Subcutaneous abdominal adipose tissue (tissue), 5 donors: Measurements from ENCODE around the gene PBLD.

Experiments
- H3K27ac ChIP-seq: one replicate; pipeline ENCODE4 v1.7.0; 2013; ENCODE audit warnings: low read depth, mild to moderate bottlenecking, inconsistent platforms, low read length, moderate library complexity
- H3K27me3 ChIP-seq, 5 donors: one replicate each; pipeline ENCODE4 v1.7.0; 2013; ENCODE audit warnings: low read length in 5 of 5, inconsistent platforms in 1 of 5; ENCODE audit not compliant: control insufficient read depth in 5 of 5, insufficient read depth in 4 of 5
- H3K36me3 ChIP-seq, 5 donors: one replicate each; pipeline ENCODE4 v1.7.0; 2013; ENCODE audit warnings: low read length in 5 of 5; ENCODE audit not compliant: control insufficient read depth in 5 of 5, insufficient read depth in 5 of 5
- H3K4me1 ChIP-seq, 5 donors: one replicate each; pipeline ENCODE4 v1.7.0; 2013; ENCODE audit warnings: low read length in 5 of 5, mild to moderate bottlenecking in 3 of 5, moderate library complexity in 1 of 5; ENCODE audit not compliant: control insufficient read depth in 5 of 5, insufficient read depth in 5 of 5
- H3K4me3 ChIP-seq, 5 donors: one replicate each; pipeline ENCODE4 v1.7.0; 2013; ENCODE audit warnings: low read length in 5 of 5, low read depth in 1 of 5
- H3K9ac ChIP-seq, 5 donors: one replicate each; pipeline ENCODE4 v1.7.0; 2013; ENCODE audit warnings: low read length in 5 of 5, mild to moderate bottlenecking in 4 of 5, moderate library complexity in 3 of 5
- H3K9me3 ChIP-seq, 5 donors: one replicate each; pipeline ENCODE4 v1.7.0; 2013; ENCODE audit warnings: low read length in 5 of 5; ENCODE audit not compliant: control insufficient read depth in 5 of 5
- donor health status: healthy.
- donor health status: healthy.
- donor health status: healthy.
- donor health status: healthy.
- donor health status: healthy.

The PBLD gene

GRCh38 chr10:68305854-68306253 lies 26.9 kb downstream of the PBLD start:
- Histone ChIP-seq H3K27ac (no peak overlapping the region), H3K9ac (no peak overlapping the region), H3K4me3 (no peak overlapping the region), H3K9me3 (no peaks in the 10 kb centered on the region), H3K36me3 (no peaks in the 10 kb centered on the region), H3K27me3 (no peaks in the 10 kb centered on the region), H3K4me1 (peaks cover 0 to 13% (median 10%) of the 10 kb centered on the region in 5 donors)

DNA sequence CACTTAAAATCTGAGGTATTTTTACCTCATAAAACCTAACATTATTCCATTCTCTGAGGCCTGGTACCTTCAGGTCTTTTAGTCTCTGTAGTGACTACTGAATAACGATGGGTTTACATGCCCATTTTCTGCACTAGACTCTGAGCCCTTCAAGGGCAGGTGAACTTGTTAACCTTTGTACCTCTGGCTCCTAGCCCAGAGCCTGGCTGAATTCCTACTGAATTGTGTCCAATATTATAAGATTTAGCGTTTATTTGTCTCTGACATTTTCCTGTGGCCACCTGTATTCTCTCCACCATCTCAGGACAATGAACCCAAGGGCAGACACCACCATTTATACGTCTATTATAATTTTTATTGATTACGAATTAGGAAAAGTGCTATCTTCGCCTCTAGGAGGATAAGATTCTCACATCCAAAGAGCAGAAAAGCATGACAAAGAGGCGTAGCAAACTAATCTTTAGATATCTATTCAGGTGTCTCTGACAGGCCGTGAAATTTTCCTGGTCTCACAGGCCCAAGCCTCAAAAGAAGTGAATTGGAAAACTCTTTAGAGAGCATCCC lies 28.8 kb downstream of the PBLD start:
- no peak overlapping the region for H3K9ac ChIP-seq
- no peak overlapping the region for H3K4me3 ChIP-seq
- H3K4me1 ChIP-seq = peaks cover 0 to 13% (median 10%) of the 10 kb centered on the region in 5 donors
- no peaks in the 10 kb centered on the region for H3K9me3 ChIP-seq
- no peaks in the 10 kb centered on the region for H3K36me3 ChIP-seq
- H3K27me3 ChIP-seq = no peaks in the 10 kb centered on the region
- H3K27ac ChIP-seq = no peak overlapping the region

DNA sequence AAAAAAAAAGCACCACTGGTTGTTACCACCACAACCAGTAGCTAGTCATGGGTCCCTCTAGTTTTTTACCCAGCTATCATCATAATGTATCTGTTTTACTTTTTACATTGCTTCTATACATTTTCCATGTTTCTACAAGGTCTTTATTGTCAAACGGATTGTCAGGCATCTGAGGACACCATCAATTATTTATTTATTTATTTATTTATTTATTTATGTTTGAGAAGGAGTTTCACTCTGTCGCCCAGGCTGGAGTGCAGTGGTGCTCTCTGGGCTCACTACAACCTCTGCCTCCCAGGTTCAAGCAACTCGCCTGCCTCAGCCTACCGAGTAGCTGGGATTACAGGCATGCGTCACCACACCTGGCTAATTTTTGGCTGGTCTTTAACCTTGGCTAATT lies 29.9 kb downstream of the PBLD start:
- H3K9me3 ChIP-seq = no peaks in the 10 kb centered on the region
- peaks cover 0 to 13% (median 10%) of the 10 kb centered on the region in 5 donors for H3K4me1 ChIP-seq
- no peak overlapping the region for H3K4me3 ChIP-seq
- H3K36me3 ChIP-seq = no peaks in the 10 kb centered on the region
- no peaks in the 10 kb centered on the region for H3K27me3 ChIP-seq
- H3K9ac ChIP-seq = no peak overlapping the region
- no peak overlapping the region for H3K27ac ChIP-seq

DNA sequence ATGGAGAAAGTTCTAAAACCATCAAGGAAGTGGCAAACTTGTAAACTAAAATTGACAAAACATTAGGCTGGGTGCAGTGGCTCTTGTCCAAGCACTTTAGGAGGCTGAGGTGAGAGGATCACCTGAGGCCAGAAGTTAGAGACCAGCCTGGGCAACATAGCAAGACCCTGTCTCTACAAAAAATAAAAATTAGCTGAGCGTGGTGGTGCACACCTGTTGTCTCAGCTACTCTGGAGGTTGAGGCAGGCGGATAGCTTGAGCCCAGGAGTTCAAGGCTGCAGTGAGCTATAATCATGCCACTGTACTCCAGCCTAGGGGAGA lies 30.3 kb downstream of the PBLD start:
- Histone ChIP-seq H3K4me1 (peaks cover 0 to 13% (median 10%) of the 10 kb centered on the region in 5 donors), H3K36me3 (no peaks in the 10 kb centered on the region), H3K9me3 (no peaks in the 10 kb centered on the region), H3K9ac (no peak overlapping the region), H3K27ac (no peak overlapping the region), H3K4me3 (no peak overlapping the region), H3K27me3 (no peaks in the 10 kb centered on the region)

- Histone ChIP-seq H3K36me3 (no peaks in the 10 kb centered on the region), H3K4me1 (peaks cover 2 to 18% (median 16%) of the 10 kb centered on the region in 5 donors), H3K27me3 (no peaks in the 10 kb centered on the region), H3K4me3 (no peak overlapping the region), H3K27ac (peak overlapping the region; percentile 34), H3K9me3 (no peaks in the 10 kb centered on the region), H3K9ac (no peak overlapping the region)
Observed at GRCh38 chr10:68301790-68302502, 30.8 kb downstream of the PBLD start.

DNA sequence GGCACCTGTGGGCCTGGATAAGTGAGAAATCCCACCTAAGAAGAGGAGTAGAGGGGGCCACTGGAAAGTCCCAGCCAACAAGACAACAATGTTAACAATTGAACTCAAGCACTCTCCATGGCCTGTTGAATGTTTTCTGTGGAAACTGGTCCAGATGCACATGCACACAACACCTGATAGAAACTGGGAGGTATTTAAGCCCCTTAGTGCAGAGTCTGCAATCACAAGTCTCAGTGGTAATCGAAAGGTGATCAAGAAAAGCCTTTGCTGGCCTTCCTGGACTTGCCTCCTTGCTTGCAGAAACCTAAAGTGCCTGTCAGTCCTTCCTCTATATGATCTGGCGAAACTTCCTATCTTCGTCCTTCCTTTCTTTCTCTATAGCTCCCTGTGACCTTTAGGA lies 31.4 kb downstream of the PBLD start:
- Histone ChIP-seq H3K27me3 (no peaks in the 10 kb centered on the region), H3K27ac (peak overlapping the region; percentile 34), H3K9ac (no peak overlapping the region), H3K4me3 (no peak overlapping the region), H3K36me3 (no peaks in the 10 kb centered on the region), H3K4me1 (peaks cover 2 to 23% (median 22%) of the 10 kb centered on the region in 5 donors), H3K9me3 (no peaks in the 10 kb centered on the region)

- H3K9ac ChIP-seq = no peak overlapping the region
- H3K27ac ChIP-seq = no peak overlapping the region
- H3K27me3 ChIP-seq = no peaks in the 10 kb centered on the region
- no peaks in the 10 kb centered on the region for H3K36me3 ChIP-seq
- peaks cover 2 to 32% (median 30%) of the 10 kb centered on the region in 5 donors for H3K4me1 ChIP-seq
- no peak overlapping the region for H3K4me3 ChIP-seq
- H3K9me3 ChIP-seq = no peaks in the 10 kb centered on the region
Observed at GRCh38 chr10:68296843-68297663, 35.7 kb downstream of the PBLD start.

DNA sequence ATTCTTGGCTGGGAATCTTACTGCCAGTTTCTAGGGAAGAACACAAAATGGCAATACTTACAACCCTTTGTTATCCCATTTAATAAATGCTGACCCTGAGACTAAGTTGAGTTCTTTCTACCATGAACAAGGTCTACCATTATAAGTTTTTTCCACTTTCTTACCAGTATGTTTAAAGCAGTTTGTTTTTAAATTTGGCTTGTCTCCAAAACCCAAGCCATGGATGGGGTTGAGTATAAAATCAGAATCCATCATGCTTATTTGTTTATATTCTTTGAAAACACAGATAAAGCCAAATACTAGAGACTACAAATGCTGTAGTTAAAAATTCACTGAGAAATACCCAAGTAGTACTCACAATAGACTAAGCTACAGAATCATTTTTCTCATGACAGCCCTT lies 42.0 kb downstream of the PBLD start:
- Histone ChIP-seq H3K27me3 (no peaks in the 10 kb centered on the region), H3K9me3 (no peaks in the 10 kb centered on the region), H3K4me1 (peaks cover 0 to 15% (median 10%) of the 10 kb centered on the region in 5 donors), H3K27ac (no peak overlapping the region), H3K4me3 (no peak overlapping the region), H3K9ac (no peak overlapping the region), H3K36me3 (peaks cover 0 to 6% (median 0%) of the 10 kb centered on the region in 5 donors)

GRCh38 chr10:68288717-68289116 lies 44.0 kb downstream of the PBLD start:
- Histone ChIP-seq H3K4me1 (peaks cover 0 to 3% (median 0%) of the 10 kb centered on the region in 5 donors), H3K9ac (no peak overlapping the region), H3K36me3 (peaks cover 0 to 10% (median 0%) of the 10 kb centered on the region in 5 donors), H3K9me3 (no peaks in the 10 kb centered on the region), H3K27ac (no peak overlapping the region), H3K4me3 (no peak overlapping the region), H3K27me3 (no peaks in the 10 kb centered on the region)
